ENCODE measurements around the gene LHX1. TPM values are rescaled to one million over a fixed set of nuclear protein-coding genes. Genes with fewer than 3 reads are reported as not detected.

LHX1 gene
- total and polyA plus RNA-seq, 7 experiments from 2014 or later: 0.15 TPM; not detected in 6

GRCh38 chr17:36894177-36894576, 43.1 kb upstream of the LHX1 start:
- H3K4me3 ChIP-seq (ENCODE audit: low read length): no peak overlapping the region
- no peak overlapping the region for H3K27ac ChIP-seq (ENCODE audit: low read depth, low read length)
- no peak for ATAC-seq
- no peak overlapping the region for H3K27ac Mint-ChIP-seq
- H3K36me3 ChIP-seq (ENCODE audit: control insufficient read depth in 2 of 3, insufficient read depth in 3 of 3, low read length in 3 of 3): no peaks in the 10 kb centered on the region
- H3K36me3 Mint-ChIP-seq: no peaks in the 10 kb centered on the region
- POLR2A ChIA-PET: no interaction called here
- H3K4me3 Mint-ChIP-seq: no peak overlapping the region
- H3K4me1 ChIP-seq (ENCODE audit: control insufficient read depth in 2 of 2, insufficient read depth in 2 of 2, low read length in 2 of 2): no peaks in the 10 kb centered on the region
- CTCF ChIA-PET: no interaction called here
- H3K27me3 Mint-ChIP-seq: peaks cover 0 to 17% (median 8%) of the 10 kb centered on the region in 5 donors
- H3K9me3 ChIP-seq (ENCODE audit: control insufficient read depth in 2 of 3, low read length in 3 of 3): no peaks in the 10 kb centered on the region
- DNase-seq: no peak
- H3K4me1 Mint-ChIP-seq: no peaks in the 10 kb centered on the region
- no peaks in the 10 kb centered on the region for H3K27me3 ChIP-seq (ENCODE audit: control insufficient read depth in 2 of 2, insufficient read depth in 2 of 2, low read length in 2 of 2)
- intact Hi-C loops (cut with micrococcal nuclease): no loop called here
- H3K9me3 Mint-ChIP-seq: no peaks in the 10 kb centered on the region

GRCh38 chr17:36894925-36895324, 42.4 kb upstream of the LHX1 start:
- no peaks in the 10 kb centered on the region for H3K36me3 ChIP-seq (ENCODE audit: control insufficient read depth in 2 of 3, insufficient read depth in 3 of 3, low read length in 3 of 3)
- Mint-ChIP-seq H3K4me1 (no peaks in the 10 kb centered on the region), H3K9me3 (no peaks in the 10 kb centered on the region), H3K36me3 (no peaks in the 10 kb centered on the region), H3K27ac (peak overlapping the region in 1 of 9 donors; percentile 57), H3K4me3 (no peak overlapping the region), H3K27me3 (peaks cover 0 to 17% (median 9%) of the 10 kb centered on the region in 5 donors)
- CTCF ChIA-PET: no interaction called here
- POLR2A ChIA-PET: no interaction called here
- H3K9me3 ChIP-seq (ENCODE audit: control insufficient read depth in 2 of 3, low read length in 3 of 3): no peaks in the 10 kb centered on the region
- H3K27me3 ChIP-seq (ENCODE audit: control insufficient read depth in 2 of 2, insufficient read depth in 2 of 2, low read length in 2 of 2): no peaks in the 10 kb centered on the region
- H3K4me3 ChIP-seq (ENCODE audit: low read length): no peak overlapping the region
- DNase-seq (no peak), ATAC-seq (no peak)
- no peaks in the 10 kb centered on the region for H3K4me1 ChIP-seq (ENCODE audit: control insufficient read depth in 2 of 2, insufficient read depth in 2 of 2, low read length in 2 of 2)
- intact Hi-C loops (cut with micrococcal nuclease): no loop called here
- no peak overlapping the region for H3K27ac ChIP-seq (ENCODE audit: low read depth, low read length)

GRCh38 chr17:36899250-36900159, 37.8 kb upstream of the LHX1 start:
- H3K9me3 ChIP-seq (ENCODE audit: control insufficient read depth in 2 of 3, low read length in 3 of 3): no peaks in the 10 kb centered on the region
- no peaks in the 10 kb centered on the region for H3K36me3 ChIP-seq (ENCODE audit: control insufficient read depth in 2 of 3, insufficient read depth in 3 of 3, low read length in 3 of 3)
- peaks cover 5 to 20% (median 12%) of the 10 kb centered on the region in 5 donors for H3K27me3 Mint-ChIP-seq
- no peaks in the 10 kb centered on the region for H3K4me1 Mint-ChIP-seq
- H3K4me1 ChIP-seq (ENCODE audit: control insufficient read depth in 2 of 2, insufficient read depth in 2 of 2, low read length in 2 of 2): no peaks in the 10 kb centered on the region
- no peaks in the 10 kb centered on the region for H3K9me3 Mint-ChIP-seq
- POLR2A ChIA-PET: no interaction called here
- intact Hi-C loops (cut with micrococcal nuclease): no loop called here
- H3K36me3 Mint-ChIP-seq: no peaks in the 10 kb centered on the region
- H3K27ac Mint-ChIP-seq: no peak overlapping the region
- ATAC-seq: no peak
- H3K27me3 ChIP-seq (ENCODE audit: control insufficient read depth in 2 of 2, insufficient read depth in 2 of 2, low read length in 2 of 2): no peaks in the 10 kb centered on the region
- no peak overlapping the region for H3K4me3 Mint-ChIP-seq
- CTCF ChIA-PET: no interaction called here
- no peak overlapping the region for H3K4me3 ChIP-seq (ENCODE audit: low read length)
- DNase-seq: no peak
- H3K27ac ChIP-seq (ENCODE audit: low read depth, low read length): no peak overlapping the region

- intact Hi-C loops (cut with micrococcal nuclease): no loop called here
- DNase-seq (no peak), ATAC-seq (no peak)
- ChIA-PET CTCF (no interaction called here), POLR2A (no interaction called here)
- Mint-ChIP-seq H3K4me1 (no peaks in the 10 kb centered on the region), H3K9me3 (no peaks in the 10 kb centered on the region), H3K36me3 (no peaks in the 10 kb centered on the region), H3K27me3 (peaks cover 5 to 21% (median 12%) of the 10 kb centered on the region in 5 donors), H3K27ac (no peak overlapping the region), H3K4me3 (no peak overlapping the region)
- Histone ChIP-seq H3K27ac (ENCODE audit: low read depth, low read length) (no peak overlapping the region), H3K36me3 (ENCODE audit: control insufficient read depth in 2 of 3, insufficient read depth in 3 of 3, low read length in 3 of 3) (no peaks in the 10 kb centered on the region), H3K4me1 (ENCODE audit: control insufficient read depth in 2 of 2, insufficient read depth in 2 of 2, low read length in 2 of 2) (no peaks in the 10 kb centered on the region), H3K9me3 (ENCODE audit: control insufficient read depth in 2 of 3, low read length in 3 of 3) (no peaks in the 10 kb centered on the region), H3K4me3 (ENCODE audit: low read length) (no peak overlapping the region), H3K27me3 (ENCODE audit: control insufficient read depth in 2 of 2, insufficient read depth in 2 of 2, low read length in 2 of 2) (no peaks in the 10 kb centered on the region)
Measured at GRCh38 chr17:36900160-36900512, 37.1 kb upstream of the LHX1 start.

GRCh38 chr17:36901506-36901905, 35.8 kb upstream of the LHX1 start:
- Histone ChIP-seq H3K27me3 (ENCODE audit: control insufficient read depth in 2 of 2, insufficient read depth in 2 of 2, low read length in 2 of 2) (no peaks in the 10 kb centered on the region), H3K4me1 (ENCODE audit: control insufficient read depth in 2 of 2, insufficient read depth in 2 of 2, low read length in 2 of 2) (no peaks in the 10 kb centered on the region), H3K36me3 (ENCODE audit: control insufficient read depth in 2 of 3, insufficient read depth in 3 of 3, low read length in 3 of 3) (no peaks in the 10 kb centered on the region), H3K27ac (ENCODE audit: low read depth, low read length) (no peak overlapping the region), H3K4me3 (ENCODE audit: low read length) (no peak overlapping the region), H3K9me3 (ENCODE audit: control insufficient read depth in 2 of 3, low read length in 3 of 3) (no peaks in the 10 kb centered on the region)
- Mint-ChIP-seq H3K4me1 (no peaks in the 10 kb centered on the region), H3K36me3 (no peaks in the 10 kb centered on the region), H3K27ac (no peak overlapping the region), H3K27me3 (peaks cover 5 to 28% (median 23%) of the 10 kb centered on the region in 5 donors), H3K4me3 (no peak overlapping the region), H3K9me3 (no peaks in the 10 kb centered on the region)
- ChIA-PET CTCF (no interaction called here), POLR2A (no interaction called here)
- intact Hi-C loops (cut with micrococcal nuclease): no loop called here
- ATAC-seq (no peak), DNase-seq (no peak)

GRCh38 chr17:36907407-36907806, 29.9 kb upstream of the LHX1 start:
- H3K4me3 ChIP-seq (ENCODE audit: low read length): no peak overlapping the region
- POLR2A ChIA-PET: no interaction called here
- no peaks in the 10 kb centered on the region for H3K9me3 Mint-ChIP-seq
- peaks cover 20 to 51% (median 43%) of the 10 kb centered on the region in 5 donors for H3K27me3 Mint-ChIP-seq
- H3K4me1 ChIP-seq (ENCODE audit: control insufficient read depth in 2 of 2, insufficient read depth in 2 of 2, low read length in 2 of 2): no peaks in the 10 kb centered on the region
- no peaks in the 10 kb centered on the region for H3K9me3 ChIP-seq (ENCODE audit: control insufficient read depth in 2 of 3, low read length in 3 of 3)
- no peak for ATAC-seq
- H3K4me3 Mint-ChIP-seq: no peak overlapping the region
- intact Hi-C loops (cut with micrococcal nuclease): no loop called here
- DNase-seq: no peak
- no peaks in the 10 kb centered on the region for H3K36me3 ChIP-seq (ENCODE audit: control insufficient read depth in 2 of 3, insufficient read depth in 3 of 3, low read length in 3 of 3)
- H3K27ac ChIP-seq (ENCODE audit: low read depth, low read length): no peak overlapping the region
- CTCF ChIA-PET: no interaction called here
- H3K36me3 Mint-ChIP-seq: no peaks in the 10 kb centered on the region
- H3K27ac Mint-ChIP-seq: no peak overlapping the region
- H3K27me3 ChIP-seq (ENCODE audit: control insufficient read depth in 2 of 2, insufficient read depth in 2 of 2, low read length in 2 of 2): no peaks in the 10 kb centered on the region
- H3K4me1 Mint-ChIP-seq: no peaks in the 10 kb centered on the region

- Mint-ChIP-seq H3K36me3 (no peaks in the 10 kb centered on the region), H3K4me3 (no peak overlapping the region), H3K27ac (no peak overlapping the region), H3K27me3 (peaks cover 16 to 39% (median 37%) of the 10 kb centered on the region in 5 donors), H3K9me3 (no peaks in the 10 kb centered on the region), H3K4me1 (peaks cover 0 to under 1% (median 0%) of the 10 kb centered on the region in 7 donors)
- no peak for ATAC-seq
- ChIA-PET CTCF (interaction anchor here (0.6 kb wide), 1 partner anchor 9 kb away, joined by 3 read pairs; no protein-coding TSS in a partner anchor), POLR2A (no interaction called here)
- no peak overlapping the region for H3K27ac ChIP-seq (ENCODE audit: low read depth, low read length)
- no peaks in the 10 kb centered on the region for H3K27me3 ChIP-seq (ENCODE audit: control insufficient read depth in 2 of 2, insufficient read depth in 2 of 2, low read length in 2 of 2)
- DNase-seq: no peak
- H3K4me3 ChIP-seq (ENCODE audit: low read length): no peak overlapping the region
- no peaks in the 10 kb centered on the region for H3K9me3 ChIP-seq (ENCODE audit: control insufficient read depth in 2 of 3, low read length in 3 of 3)
- H3K36me3 ChIP-seq (ENCODE audit: control insufficient read depth in 2 of 3, insufficient read depth in 3 of 3, low read length in 3 of 3): no peaks in the 10 kb centered on the region
- intact Hi-C loops (cut with micrococcal nuclease): no loop called here
- H3K4me1 ChIP-seq (ENCODE audit: control insufficient read depth in 2 of 2, insufficient read depth in 2 of 2, low read length in 2 of 2): no peaks in the 10 kb centered on the region
Measured at GRCh38 chr17:36910513-36910912, 26.8 kb upstream of the LHX1 start.
